Myocyte (in vitro differentiated cells): ENCODE data around the gene TMEM225. TPM values are rescaled to one million over a fixed set of nuclear protein-coding genes. Genes with fewer than 3 reads are reported as not detected.

ENCODE experiments used
- total RNA-seq: library from RNA; depleted of rRNA; stranded (reverse); fragments of >200 nt; gene quantifications from 2 replicates; pipeline ENCODE4 v1.2.3, GENCODE V29; 2014

Gene TMEM225
- total RNA-seq, 1 donor from 2014 or later: not detected

Other genes with a start within 250 kb of the TMEM225 start
- 0.32 and 0.99 TPM in 2 replicates for gene SCN3B, start 231.0 kb downstream of the TMEM225 start, total RNA-seq
- 7.0 and 10.1 TPM in 2 replicates for gene ZNF202, start 144.0 kb downstream of the TMEM225 start, total RNA-seq
- not detected in 2 replicates for gene OR6X1, start 131.2 kb downstream of the TMEM225 start, total RNA-seq
- not detected in 2 replicates for gene OR6M1, start 79.3 kb downstream of the TMEM225 start, total RNA-seq
- gene OR8D4, start 16.5 kb upstream of the TMEM225 start, total RNA-seq: not detected in 2 replicates
- not detected in 2 replicates for gene OR4D5, start 53.9 kb upstream of the TMEM225 start, total RNA-seq
- gene OR6T1, start 58.2 kb upstream of the TMEM225 start, total RNA-seq: not detected in 2 replicates
- not detected in 2 replicates for gene OR10S1, start 92.1 kb upstream of the TMEM225 start, total RNA-seq
- not detected in 2 replicates for gene OR10G6, start 109.5 kb upstream of the TMEM225 start, total RNA-seq
- gene OR10G4, start 127.3 kb upstream of the TMEM225 start, total RNA-seq: not detected in 2 replicates
- not detected in 2 replicates for gene OR10G9, start 137.3 kb upstream of the TMEM225 start, total RNA-seq
- gene OR10G8, start 141.1 kb upstream of the TMEM225 start, total RNA-seq: not detected in 2 replicates
- not detected in 2 replicates for gene OR10G7, start 155.7 kb upstream of the TMEM225 start, total RNA-seq
- 12.3 and 44.1 TPM in 2 replicates for gene VWA5A, start 229.8 kb upstream of the TMEM225 start, total RNA-seq